ENCODE results near the gene MPZ.
"Not testable (repeated sequence)": the region's sequence is repeated elsewhere in the genome, so short reads cannot be mapped to it uniquely, and the experiment has no call there.

MPZ gene

DNA sequence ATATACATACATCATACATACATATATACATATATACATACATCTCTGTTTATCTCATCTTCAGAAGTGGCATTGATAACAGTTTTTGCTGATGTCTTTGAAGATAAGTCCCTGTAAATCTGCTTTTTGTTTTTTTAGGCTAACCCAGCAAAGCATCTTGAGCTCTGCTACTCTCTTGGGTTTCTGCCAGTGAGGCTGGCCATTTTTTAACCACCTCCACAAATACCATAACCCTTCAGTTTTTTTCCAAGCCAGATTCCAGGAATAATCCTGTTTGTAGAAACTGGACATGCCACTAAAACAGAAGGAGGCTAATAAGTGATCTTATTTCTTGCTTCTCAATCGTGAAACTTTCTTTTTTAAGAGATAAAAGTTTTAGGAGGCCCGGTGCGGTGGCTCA is 26.0 kb upstream of the MPZ start:
- TF ChIP-seq, protein P1, sequence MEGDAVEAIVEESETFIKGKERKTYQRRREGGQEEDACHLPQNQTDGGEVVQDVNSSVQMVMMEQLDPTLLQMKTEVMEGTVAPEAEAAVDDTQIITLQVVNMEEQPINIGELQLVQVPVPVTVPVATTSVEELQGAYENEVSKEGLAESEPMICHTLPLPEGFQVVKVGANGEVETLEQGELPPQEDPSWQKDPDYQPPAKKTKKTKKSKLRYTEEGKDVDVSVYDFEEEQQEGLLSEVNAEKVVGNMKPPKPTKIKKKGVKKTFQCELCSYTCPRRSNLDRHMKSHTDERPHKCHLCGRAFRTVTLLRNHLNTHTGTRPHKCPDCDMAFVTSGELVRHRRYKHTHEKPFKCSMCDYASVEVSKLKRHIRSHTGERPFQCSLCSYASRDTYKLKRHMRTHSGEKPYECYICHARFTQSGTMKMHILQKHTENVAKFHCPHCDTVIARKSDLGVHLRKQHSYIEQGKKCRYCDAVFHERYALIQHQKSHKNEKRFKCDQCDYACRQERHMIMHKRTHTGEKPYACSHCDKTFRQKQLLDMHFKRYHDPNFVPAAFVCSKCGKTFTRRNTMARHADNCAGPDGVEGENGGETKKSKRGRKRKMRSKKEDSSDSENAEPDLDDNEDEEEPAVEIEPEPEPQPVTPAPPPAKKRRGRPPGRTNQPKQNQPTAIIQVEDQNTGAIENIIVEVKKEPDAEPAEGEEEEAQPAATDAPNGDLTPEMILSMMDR (IDR thresholded peaks at IDR 0.05): no peak
- TF ChIP-seq ZFX (IDR thresholded peaks at IDR 0.05; ENCODE audit: borderline replicate concordance): no peak
- no peak overlapping the region for H3K27ac ChIP-seq

DNA sequence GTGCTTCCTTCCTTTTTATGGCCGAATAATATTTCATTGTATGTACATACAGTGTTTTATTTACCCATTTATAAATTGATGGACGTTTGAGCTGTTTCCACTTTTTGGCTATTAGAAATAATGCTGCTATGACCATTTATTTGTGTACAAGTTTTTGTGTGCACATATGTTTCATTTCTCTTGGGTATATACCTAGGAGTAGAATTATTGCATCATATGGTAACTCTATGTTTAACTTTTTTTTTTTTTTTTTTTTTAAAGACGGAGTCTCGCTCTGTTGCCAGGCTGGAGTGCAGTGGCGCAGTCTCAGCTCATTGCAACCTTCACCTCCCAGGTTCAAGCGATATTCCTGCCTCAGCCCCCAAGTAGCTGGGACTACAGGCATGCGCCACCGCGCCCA is 23.4 kb upstream of the MPZ start:
- no peak overlapping the region for H3K27ac ChIP-seq
- no peak for TF ChIP-seq ZFX (IDR thresholded peaks at IDR 0.05; ENCODE audit: borderline replicate concordance)
- TF ChIP-seq, protein P1 (IDR thresholded peaks at IDR 0.05): no peak

DNA sequence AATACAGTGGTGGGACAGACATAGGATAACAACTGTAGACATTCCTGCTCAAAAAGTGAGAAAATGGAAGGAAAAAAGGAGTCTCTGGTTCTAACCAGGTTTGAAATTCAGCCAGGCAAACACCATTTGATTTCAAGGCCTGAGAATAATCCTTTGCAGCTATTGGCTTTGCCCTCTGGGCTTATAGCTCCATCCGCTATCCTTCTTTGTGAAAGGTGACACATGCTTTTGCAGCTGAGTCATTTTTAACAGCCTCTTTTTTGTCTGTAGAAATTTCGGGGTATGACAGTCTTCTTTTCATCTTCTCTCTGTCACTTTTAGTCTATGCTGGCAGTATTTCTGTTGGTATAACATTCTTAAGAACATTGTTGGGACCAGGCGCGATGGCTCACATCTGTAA is 20.6 kb upstream of the MPZ start:
- no peak overlapping the region for H3K27ac ChIP-seq
- no peak for TF ChIP-seq ZFX (IDR thresholded peaks at IDR 0.05; ENCODE audit: borderline replicate concordance)

DNA sequence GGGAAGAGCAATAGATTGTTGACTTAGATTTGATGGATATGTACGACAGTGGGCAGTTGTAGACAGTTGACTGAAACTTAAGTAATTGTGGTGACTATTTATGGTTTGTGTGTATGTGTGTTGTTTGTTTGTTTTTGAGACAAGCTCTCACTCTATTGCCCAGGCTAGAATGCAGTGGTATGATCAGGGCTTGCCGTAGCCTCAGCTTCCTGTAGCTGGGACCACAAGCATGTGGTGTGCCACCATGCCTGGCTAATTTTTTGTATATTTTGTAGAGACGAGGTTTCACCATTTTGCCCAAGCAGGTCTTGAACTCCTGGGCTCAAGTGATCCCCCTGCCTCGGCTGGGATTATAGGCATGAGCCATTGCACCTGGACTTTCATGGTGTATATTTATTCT is 14.3 kb upstream of the MPZ start:
- no peak for TF ChIP-seq ZFX (IDR thresholded peaks at IDR 0.05; ENCODE audit: borderline replicate concordance)
- TF ChIP-seq, protein P1 (IDR thresholded peaks at IDR 0.05): no peak

DNA sequence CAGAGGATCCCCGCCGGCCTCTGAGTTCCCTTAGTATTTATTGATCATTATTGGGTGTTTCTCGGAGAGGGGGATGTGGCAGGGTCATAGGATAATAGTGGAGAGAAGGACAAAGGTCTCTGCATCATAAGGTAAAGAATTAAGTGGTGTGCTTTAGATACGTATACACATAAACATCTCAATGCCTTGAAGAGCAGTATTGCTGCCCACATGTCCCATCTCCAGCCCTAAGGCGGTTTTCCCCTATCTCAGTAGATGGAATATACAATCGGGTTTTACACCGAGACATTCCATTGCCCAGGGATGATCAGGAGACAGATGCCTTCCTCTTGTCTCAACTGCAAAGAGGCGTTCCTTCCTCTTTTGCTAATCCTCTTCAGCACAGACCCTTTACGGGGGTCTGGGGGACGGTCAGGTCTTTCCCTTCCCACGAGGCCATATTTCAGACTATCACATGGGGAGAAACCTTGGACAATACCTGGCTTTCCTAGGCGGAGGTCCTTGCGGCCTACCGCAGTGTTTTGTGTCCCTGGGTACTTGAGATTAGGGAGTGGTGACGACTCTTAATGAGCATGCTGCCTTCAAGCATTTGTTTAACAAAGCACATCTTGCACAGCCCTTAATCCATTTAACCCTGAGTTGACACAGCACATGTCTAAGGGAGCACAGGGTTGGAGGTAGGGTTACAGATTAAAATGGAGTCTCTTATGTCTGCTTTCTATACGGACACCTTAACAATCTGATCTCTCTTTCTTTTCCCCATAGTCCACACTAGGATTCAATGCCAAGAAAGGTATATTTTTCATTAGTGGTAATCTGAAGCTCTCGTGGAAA is 6.3 kb upstream of the MPZ start:
- not testable (repeated sequence) for H3K27ac ChIP-seq

More for the DNA sequence above, 14.3 kb upstream of the MPZ start:
- H3K27ac ChIP-seq: no peak overlapping the region

DNA sequence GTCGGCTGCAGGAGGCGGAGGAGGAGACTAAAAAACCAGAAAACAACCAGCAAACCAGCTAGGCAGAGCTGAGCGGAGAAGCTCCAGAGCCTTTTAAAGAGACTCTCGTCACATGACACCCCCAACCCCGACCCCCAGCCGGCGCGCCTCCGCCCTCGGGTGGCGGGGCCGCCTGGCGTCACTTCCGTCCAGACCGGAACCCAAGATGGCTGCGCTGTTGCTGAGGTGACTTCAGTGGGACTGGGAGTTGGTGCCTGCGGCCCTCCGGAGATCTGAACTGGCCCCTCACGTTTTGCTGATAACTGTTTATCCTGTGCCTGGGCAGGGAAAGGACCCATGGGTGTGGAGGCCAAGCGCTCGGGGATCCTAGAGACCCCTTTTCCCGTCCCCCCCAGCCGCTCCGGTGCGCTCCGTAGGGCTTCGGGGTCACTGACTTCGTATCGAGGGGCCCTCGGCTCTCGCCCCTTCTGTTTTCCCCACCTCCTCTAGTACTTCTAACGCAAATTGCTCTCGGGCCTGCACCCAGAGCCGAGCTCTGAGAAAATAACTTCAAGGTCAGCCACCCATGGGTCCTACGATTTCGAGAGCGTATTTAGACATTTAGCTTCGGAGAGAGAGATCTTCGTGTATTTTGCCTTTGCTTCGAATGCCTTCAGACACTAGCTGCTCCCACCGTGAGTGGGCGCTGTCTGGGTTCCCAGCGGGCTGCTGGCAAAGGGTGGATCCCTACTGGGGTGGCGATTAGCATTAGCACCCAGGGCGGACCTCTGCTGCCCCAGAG is 4.6 kb upstream of the MPZ start, which contains the start of gene SDHC:
TSS of gene SDHC (plus strand) at position 181 of the 781 bp plus-strand sequence. CDS start at position 206, 25 bp downstream.
- H3K27ac ChIP-seq: peak within 1 kb of the TSS; percentile 68
- TF ChIP-seq, protein P1 (IDR thresholded peaks at IDR 0.05): peak; percentile 53
- no peak for TF ChIP-seq ZFX (IDR thresholded peaks at IDR 0.05; ENCODE audit: borderline replicate concordance)

DNA sequence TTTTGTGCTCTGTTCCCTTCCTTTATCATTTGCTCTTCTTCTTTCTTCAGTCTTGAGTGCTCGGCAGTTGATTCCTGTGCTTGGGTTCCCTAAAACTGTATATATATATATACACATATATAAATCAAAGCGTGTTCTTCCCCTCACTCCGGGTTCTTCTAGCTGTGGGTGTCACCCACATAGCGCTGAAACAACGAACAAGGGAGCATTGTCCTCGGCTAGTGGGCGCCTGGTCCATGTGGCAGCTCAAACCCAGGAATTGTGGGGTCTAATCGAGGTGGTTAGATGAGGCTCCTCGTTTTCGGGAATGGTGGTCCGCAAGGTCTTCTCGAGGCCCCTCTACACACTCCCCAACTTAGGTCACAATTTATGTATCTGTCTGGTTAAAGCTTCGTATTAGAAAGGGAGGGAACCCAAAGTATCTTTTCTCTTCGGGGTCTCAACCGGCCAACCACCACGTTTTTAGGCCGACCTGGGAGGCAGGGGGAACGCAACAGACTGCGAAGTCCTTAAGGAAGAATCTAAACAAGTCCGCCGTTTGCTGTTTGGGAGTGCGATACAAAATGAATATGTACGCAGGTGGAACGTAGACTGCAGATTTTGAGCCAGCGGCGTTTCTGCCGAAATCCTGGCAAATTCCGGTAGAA is 3.9 kb upstream of the MPZ start:
- peak overlapping the region; percentile 68 for H3K27ac ChIP-seq
- TF ChIP-seq, protein P1 (IDR thresholded peaks at IDR 0.05): no peak
- TF ChIP-seq ZFX (IDR thresholded peaks at IDR 0.05; ENCODE audit: borderline replicate concordance): no peak

All from 22Rv1 (cell line).